HCT116 (cell line): ENCODE data around the gene SERPINH1. TPM values are rescaled to one million over a fixed set of nuclear protein-coding genes. Genes with fewer than 3 reads are reported as not detected.

ENCODE experiments used
- ATAC-seq: fragments of 200-7000 bp; cut with Tn5 transposase; 2 replicates; pipeline ENCODE4 v1.9.1; 2020; ENCODE audit warnings: mild to moderate bottlenecking, moderate library complexity
- BruUV-seq: library from RNA; stranded (reverse); fragments of 400-500 nt; replicated peaks from 2 replicates; lab custom pipeline; 2021; lab: Mats Ljungman, UMichigan
- CTCF ChIA-PET: fragments of 300-600 bp; sonication (Branson Sonifier 250); formaldehyde crosslinking; loops from one replicate; lab custom pipeline; 2021; ENCODE audit warnings: antibody characterized with exemption; lab: Charles Lee
- POLR2A ChIA-PET: fragments of 300-600, 350-600 bp; sonication (Branson Sonifier 250); formaldehyde crosslinking; loops from one replicate; lab custom pipeline; 2021; ENCODE audit warnings: antibody characterized with exemption; lab: Charles Lee
- RAD21 ChIA-PET, 2 experiments: fragments of 300-600 bp; sonication (Branson Sonifier 250); formaldehyde crosslinking; loops; one replicate each; lab custom pipeline; 2023; ENCODE audit warnings: low total read pairs in 2 of 2; ENCODE audit not compliant: uncharacterized antibody in 2 of 2, unreplicated experiment in 2 of 2, low non-redundant PET in 1 of 2; lab: Charles Lee
- DNase-seq: peaks from one replicate; pipeline ENCODE4 v3.0.0-alpha.2; 2010; ENCODE audit warnings: low read depth, low spot score
- H2AFZ ChIP-seq: fragments of 200-600 bp; shearing (Covaris generic), sonication (generic); 2 replicates; pipeline ENCODE4 v1.6.1; 2017; ENCODE audit warnings: low read depth, mixed run types, mixed read lengths, antibody characterized with exemption, low read length; ENCODE audit not compliant: poor library complexity, severe bottlenecking
- H3K27ac ChIP-seq: 2 replicates; pipeline ENCODE4 v1.5.1; 2012; ENCODE audit warnings: low read depth, low read length
- H3K27me3 ChIP-seq: fragments of 200-600 bp; sonication (generic); 2 replicates; pipeline ENCODE4 v1.6.1; 2016; ENCODE audit warnings: mixed run types, low read length, mixed read lengths; ENCODE audit not compliant: insufficient read depth
- H3K36me3 ChIP-seq, 2 experiments: fragments of 200-500 bp in 1 of 2; fragments of 200-600 bp in 1 of 2; sonication (Bioruptor generic) in 1 of 2; sonication (generic) in 1 of 2; 2 replicates each; pipeline versions ENCODE4 v1.5.1 to v1.6.1; 2014 to 2016; ENCODE audit warnings: low read length in 2 of 2, inconsistent platforms in 1 of 2, mixed read lengths in 1 of 2, mixed run types in 1 of 2; ENCODE audit not compliant: insufficient read depth in 2 of 2, control insufficient read depth in 1 of 2
- H3K4me1 ChIP-seq, 2 experiments: fragments of 200-600 bp in 1 of 2; sonication (generic) in 1 of 2; 2 replicates each; pipeline versions ENCODE4 v1.5.1 to v1.6.1; 2012 to 2017; ENCODE audit warnings: low read length in 2 of 2, inconsistent platforms in 1 of 2, mild to moderate bottlenecking in 1 of 2, mixed read lengths in 1 of 2, mixed run types in 1 of 2, moderate library complexity in 1 of 2; ENCODE audit not compliant: insufficient read depth in 2 of 2, control insufficient read depth in 1 of 2
- H3K4me2 ChIP-seq: fragments of 200-600 bp; sonication (generic); 2 replicates; pipeline ENCODE4 v1.6.1; 2017; ENCODE audit warnings: mixed run types, low read length, mixed read lengths
- H3K4me3 ChIP-seq, 2 experiments: fragments of 200-600 bp in 1 of 2; sonication (generic) in 1 of 2; replicated peaks in 1 of 2; 2 replicates each; pipeline ENCODE4 v1.5.1; 2011 to 2016; ENCODE audit warnings: low read length in 2 of 2, control low read depth in 1 of 2, low read depth in 1 of 2, mild to moderate bottlenecking in 1 of 2, mixed read lengths in 1 of 2, mixed run types in 1 of 2
- H3K79me2 ChIP-seq: fragments of 200-600 bp; sonication (generic); 2 replicates; pipeline ENCODE4 v1.6.1; 2017; ENCODE audit warnings: mild to moderate bottlenecking, mixed run types, low read length, moderate library complexity, mixed read lengths; ENCODE audit not compliant: insufficient read depth
- H3K9ac ChIP-seq: fragments of 200-600 bp; sonication (generic); 2 replicates; pipeline ENCODE4 v1.6.1; 2016; ENCODE audit warnings: low read length, mixed read lengths
- H3K9me2 ChIP-seq: fragments of 200-600 bp; sonication (generic), shearing (Covaris generic); 2 replicates; pipeline ENCODE4 v1.6.1; 2017; ENCODE audit warnings: mixed run types, mild to moderate bottlenecking, moderate library complexity; ENCODE audit not compliant: insufficient read depth
- H3K9me3 ChIP-seq, 2 experiments: fragments of 200-500 bp in 1 of 2; fragments of 200-600 bp in 1 of 2; sonication (Bioruptor generic) in 1 of 2; sonication (generic) in 1 of 2; 2 replicates each; pipeline ENCODE4 v1.6.1; 2014 to 2017; ENCODE audit warnings: low read length in 2 of 2, mixed read lengths in 2 of 2, inconsistent platforms in 1 of 2, low read depth in 1 of 2, mild to moderate bottlenecking in 1 of 2, mixed run types in 1 of 2, moderate library complexity in 1 of 2; ENCODE audit not compliant: control insufficient read depth in 1 of 2, insufficient read depth in 1 of 2
- H4K20me1 ChIP-seq: fragments of 200-600 bp; sonication (generic), shearing (Covaris generic); 2 replicates; pipeline ENCODE4 v1.6.1; 2017; ENCODE audit warnings: mixed run types, mild to moderate bottlenecking, moderate library complexity; ENCODE audit not compliant: insufficient read depth
- CBX3 ChIP-seq: IDR thresholded peaks from 2 replicates; pipeline ENCODE4 v1.6.1; 2012; ENCODE audit warnings: low read depth
- CTCF ChIP-seq, 3 experiments: fragments of 200-600 bp in 1 of 3; sonication (generic) in 1 of 3; IDR thresholded peaks in 2 of 3; conservative IDR thresholded peaks in 1 of 3; 2 replicates each; pipeline ENCODE4 v1.5.1; 2012 to 2017; ENCODE audit warnings: low read depth in 2 of 3, low read length in 2 of 3, antibody characterized with exemption in 1 of 3, borderline replicate concordance in 1 of 3, control low read depth in 1 of 3, mild to moderate bottlenecking in 1 of 3, mixed read lengths in 1 of 3, mixed run types in 1 of 3, moderate library complexity in 1 of 3; ENCODE audit not compliant: insufficient read depth in 1 of 3
- EGR1 ChIP-seq: IDR thresholded peaks from 2 replicates; pipeline ENCODE4 v1.6.1; 2012; ENCODE audit warnings: low read depth
- EZH2 ChIP-seq: fragments of 200-600 bp; sonication (generic); IDR thresholded peaks from 2 replicates; pipeline ENCODE4 v1.6.1; 2017; ENCODE audit warnings: antibody characterized with exemption, mixed run types
- TCF7L2 ChIP-seq: IDR thresholded peaks from 2 replicates; pipeline ENCODE4 v1.7.0; 2011; ENCODE audit warnings: borderline replicate concordance, inconsistent platforms; ENCODE audit not compliant: insufficient read depth, insufficient read length; ENCODE audit errors: extremely low read depth
- ZBTB33 ChIP-seq: IDR thresholded peaks from 2 replicates; pipeline ENCODE4 v1.6.1; 2011; ENCODE audit warnings: mild to moderate bottlenecking, low read length, moderate library complexity; ENCODE audit not compliant: insufficient replicate concordance; ENCODE audit errors: extremely low read depth
- ZFX ChIP-seq: fragments of 450-650 bp; IDR thresholded peaks from 2 replicates; pipeline ENCODE4 v1.6.1; 2017
- intact Hi-C: fragments of 100-400 bp; cut with micrococcal nuclease; formaldehyde crosslinking; loops from 2 replicates; pipeline ENCODE4 v1.10.0; 2022
- total RNA-seq: library from RNA; stranded (reverse); gene quantifications from one replicate; pipeline ENCODE4 v1.2.1, GENCODE V29; 2021; ENCODE audit not compliant: unreplicated experiment
- TF ChIP-seq, protein P1 (sequence below): IDR thresholded peaks from 2 replicates; pipeline ENCODE4 v1.6.1; 2012

Gene SERPINH1
- total RNA-seq, 1 experiment from 2014 or later = 84.9 TPM

DNA sequence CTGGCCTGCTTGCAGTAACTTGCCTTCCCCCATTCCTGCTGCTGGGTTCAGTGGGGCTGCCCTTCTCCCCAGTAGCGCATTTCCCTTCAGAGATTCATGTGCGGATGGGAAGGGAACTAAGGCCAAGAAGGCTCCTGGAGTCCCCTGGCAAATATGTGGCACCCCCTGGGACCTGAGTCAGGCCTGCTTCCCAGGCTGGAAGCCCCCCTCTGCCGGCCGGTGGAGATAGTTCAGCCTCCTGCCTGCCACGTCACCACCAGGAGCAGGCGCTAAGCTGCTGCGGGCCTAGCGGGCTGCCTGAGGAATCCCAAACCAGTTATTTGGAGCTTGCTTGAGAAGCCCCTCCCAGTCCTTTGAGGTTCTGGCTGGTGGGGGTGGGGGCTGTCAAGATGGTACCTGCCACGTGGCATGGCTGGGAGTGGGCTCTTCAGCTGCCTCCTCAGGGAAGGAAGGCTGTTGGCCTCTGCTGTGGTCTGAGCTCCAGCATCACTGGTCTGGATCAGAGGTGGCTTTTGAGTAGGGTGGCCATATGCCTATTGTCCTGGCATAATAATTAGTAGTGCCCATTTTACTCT lies 2.0 kb downstream of the SERPINH1 start:
- Histone ChIP-seq H3K4me2 (peak overlapping the region; percentile 85), H3K9me3 (no peaks in the 10 kb centered on the region), H3K9me2 (no peaks in the 10 kb centered on the region), H3K4me1 (peaks cover 17 to 52% of the 10 kb centered on the region in 2 experiments), H4K20me1 (no peaks in the 10 kb centered on the region), H3K27me3 (no peaks in the 10 kb centered on the region), H3K9ac (peak overlapping the region; percentile 92), H3K4me3 (peak overlapping the region; percentile 77 to 99), H3K27ac (peak overlapping the region; percentile 96), H3K36me3 (peaks cover 7 to 32% of the 10 kb centered on the region in 2 experiments), H2AFZ (no peak overlapping the region), H3K79me2 (peaks cover 56% of the 10 kb centered on the region)
- ATAC-seq (no peak), DNase-seq (no peak)
- intact Hi-C loops = no loop called here
- ChIA-PET CTCF (interaction anchor here (0.8 to 2.1 kb wide), 4 partner anchors 11 to 175 kb away, joined by 3 to 13 read pairs (median 3); no protein-coding TSS in a partner anchor), RAD21 (no interaction called here), POLR2A (interaction anchor here (1.1 kb wide), 1 partner anchor 18 kb away, joined by 3 read pairs; no protein-coding TSS in a partner anchor)
- no TSS peak for BruUV-seq
- TF ChIP-seq EGR1 = no peak
- TF ChIP-seq CTCF (IDR thresholded peaks at IDR 0.05 in 2 of 3, conservative IDR thresholded peaks at IDR 0.05 in 1 of 3; ENCODE audit: borderline replicate concordance in 1 of 3, insufficient read depth in 1 of 3, low read depth in 2 of 3, low read length in 2 of 3) = peak in 2 of 3 experiments; percentile 35 to 39; a peak in 4 of 6 replicates

DNA sequence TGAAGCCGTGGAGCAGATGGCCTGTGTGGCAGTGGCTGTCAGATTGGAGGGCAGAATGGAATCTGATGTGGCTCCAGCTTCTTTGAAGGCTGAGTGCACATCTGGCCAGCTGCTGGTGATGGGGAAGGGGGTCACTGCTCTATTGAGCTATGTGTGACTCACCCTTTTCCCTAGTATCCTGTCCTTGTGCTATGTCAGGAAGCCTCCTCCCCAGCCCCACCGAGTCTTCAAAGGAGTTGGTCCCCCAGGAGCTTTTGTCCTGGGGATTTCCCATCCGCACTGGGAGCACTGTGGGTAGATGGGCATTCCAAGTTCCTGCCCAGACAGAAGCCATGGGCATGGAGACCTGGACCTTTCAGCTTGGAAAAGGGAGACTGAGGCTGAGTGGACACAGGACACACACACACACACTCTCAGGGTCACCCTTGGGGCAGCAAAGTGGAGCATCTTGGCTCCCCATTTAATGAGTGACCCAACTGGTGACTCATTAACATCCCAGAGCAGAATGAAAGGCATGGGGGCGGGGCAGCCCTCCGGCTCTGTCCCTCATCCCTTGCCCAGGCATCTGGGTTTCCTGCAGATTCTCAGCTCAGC lies 3.3 kb downstream of the SERPINH1 start:
- intact Hi-C loops = no loop called here
- H3K9me3 ChIP-seq = no peaks in the 10 kb centered on the region
- H3K4me3 ChIP-seq = no peak overlapping the region
- TF ChIP-seq CBX3 (no peak), ZBTB33 (no peak), EZH2 (no peak), ZFX (no peak), EGR1 (no peak), TCF7L2 (peak; percentile 12)
- TF ChIP-seq, protein P1, sequence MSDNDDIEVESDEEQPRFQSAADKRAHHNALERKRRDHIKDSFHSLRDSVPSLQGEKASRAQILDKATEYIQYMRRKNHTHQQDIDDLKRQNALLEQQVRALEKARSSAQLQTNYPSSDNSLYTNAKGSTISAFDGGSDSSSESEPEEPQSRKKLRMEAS = no peak
- H3K27me3 ChIP-seq = no peaks in the 10 kb centered on the region
- peak overlapping the region; percentile 92; the same call in 1 of the 2 replicates for H3K9ac ChIP-seq
- peaks cover 17 to 47% of the 10 kb centered on the region in 2 experiments for H3K4me1 ChIP-seq
- H2AFZ ChIP-seq = no peak overlapping the region
- H3K79me2 ChIP-seq = peaks cover 56% of the 10 kb centered on the region
- ChIA-PET CTCF (interaction anchor here (2.1 kb wide), 1 partner anchor 9 kb away, joined by 13 read pairs; no protein-coding TSS in a partner anchor), RAD21 (no interaction called here), POLR2A (interaction anchor here (1.3 kb wide), 1 partner anchor 10 kb away, joined by 5 read pairs; no protein-coding TSS in a partner anchor)
- H3K36me3 ChIP-seq = peaks cover 16 to 42% of the 10 kb centered on the region in 2 experiments
- peak overlapping the region; percentile 85 for H3K4me2 ChIP-seq
- no peaks in the 10 kb centered on the region for H3K9me2 ChIP-seq
- H3K27ac ChIP-seq = peak overlapping the region; percentile 96; the same call in 1 of the 2 replicates
- DNase-seq (no peak), ATAC-seq (no peak)
- BruUV-seq = no TSS peak
- H4K20me1 ChIP-seq = no peaks in the 10 kb centered on the region
